Activated CD8-positive, alpha-beta memory T cell treated with anti-CD3 and anti-CD28 coated beads, Interleukin-2, amount 50 U/mL, for 48 hours (primary cell): Measurements from ENCODE around the gene CD46.

Source experiments
- DNase-seq: peaks from one replicate; pipeline ENCODE4 v3.0.0-alpha.2; 2020

The CD46 gene

DNA sequence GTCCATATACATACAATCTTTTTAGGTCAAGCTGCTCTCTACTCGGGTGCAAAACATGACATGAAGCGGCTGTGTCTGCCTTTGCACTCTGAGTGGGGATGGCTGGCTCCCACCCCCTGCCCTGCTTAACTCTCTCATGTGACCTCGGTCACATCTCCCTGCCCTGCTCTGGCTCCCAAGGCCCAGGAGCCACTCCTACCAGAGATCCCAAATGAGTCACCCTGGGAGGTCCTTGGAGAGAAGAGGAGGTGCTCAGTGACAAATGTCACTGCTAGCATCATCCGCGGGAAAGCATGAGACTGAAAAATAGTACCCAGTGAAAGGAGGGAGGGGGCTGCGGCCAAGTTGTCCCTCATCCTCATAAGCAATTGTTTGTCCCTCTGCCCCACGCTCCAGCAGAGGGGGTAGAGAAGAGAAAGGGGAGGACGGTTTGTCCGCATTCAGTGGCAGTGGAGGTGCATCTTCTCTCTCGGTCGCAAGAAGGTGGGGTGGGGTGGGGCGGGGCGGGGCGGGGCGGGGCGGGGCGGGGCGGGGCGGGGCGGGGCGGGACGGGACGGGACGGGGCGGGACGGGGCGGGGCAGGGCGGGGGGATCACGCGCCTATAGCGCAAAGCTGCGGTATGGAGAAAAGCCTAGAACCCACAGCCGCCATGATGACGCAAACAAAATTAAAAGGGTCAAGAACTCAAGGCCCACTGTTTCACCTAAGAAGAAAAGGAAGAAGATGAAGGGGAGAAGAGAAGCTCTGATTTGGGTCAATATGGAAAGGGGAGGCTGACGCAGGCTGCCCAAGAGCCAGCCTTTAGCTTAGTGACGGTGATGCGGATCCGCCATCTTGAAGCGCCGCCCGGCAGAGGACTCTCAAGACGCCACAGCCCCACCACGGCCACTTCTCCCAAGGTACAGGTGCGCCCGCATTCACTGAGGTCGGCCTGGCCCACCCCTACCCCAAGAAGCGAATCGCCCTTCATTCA is 66.2 kb downstream of the CD46 start:
- DNase-seq = peak; percentile 47

DNA sequence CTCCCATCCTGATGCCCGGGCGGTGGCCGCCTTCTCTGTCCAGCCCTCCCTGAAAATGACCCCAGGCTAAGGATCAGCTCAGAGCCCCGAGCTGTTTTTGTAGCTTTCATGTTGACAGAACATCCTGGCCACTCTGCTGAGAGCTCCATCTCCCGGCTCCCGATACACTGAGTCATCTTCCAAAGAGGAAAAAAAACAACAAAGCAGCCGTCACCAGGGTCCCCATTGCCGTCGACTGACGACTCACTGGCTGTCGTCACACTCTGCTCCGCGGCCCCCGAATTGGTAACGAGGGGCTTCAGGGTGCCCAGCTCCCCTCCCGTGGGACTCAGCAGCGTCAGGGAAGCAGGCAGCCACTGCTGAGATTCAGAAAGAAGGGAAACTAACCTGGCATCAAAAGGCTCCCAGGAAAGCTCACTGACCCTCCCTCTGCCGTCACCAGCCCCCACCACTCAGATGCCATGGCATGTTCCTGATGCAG is 67.2 kb downstream of the CD46 start:
- DNase-seq = no peak

DNA sequence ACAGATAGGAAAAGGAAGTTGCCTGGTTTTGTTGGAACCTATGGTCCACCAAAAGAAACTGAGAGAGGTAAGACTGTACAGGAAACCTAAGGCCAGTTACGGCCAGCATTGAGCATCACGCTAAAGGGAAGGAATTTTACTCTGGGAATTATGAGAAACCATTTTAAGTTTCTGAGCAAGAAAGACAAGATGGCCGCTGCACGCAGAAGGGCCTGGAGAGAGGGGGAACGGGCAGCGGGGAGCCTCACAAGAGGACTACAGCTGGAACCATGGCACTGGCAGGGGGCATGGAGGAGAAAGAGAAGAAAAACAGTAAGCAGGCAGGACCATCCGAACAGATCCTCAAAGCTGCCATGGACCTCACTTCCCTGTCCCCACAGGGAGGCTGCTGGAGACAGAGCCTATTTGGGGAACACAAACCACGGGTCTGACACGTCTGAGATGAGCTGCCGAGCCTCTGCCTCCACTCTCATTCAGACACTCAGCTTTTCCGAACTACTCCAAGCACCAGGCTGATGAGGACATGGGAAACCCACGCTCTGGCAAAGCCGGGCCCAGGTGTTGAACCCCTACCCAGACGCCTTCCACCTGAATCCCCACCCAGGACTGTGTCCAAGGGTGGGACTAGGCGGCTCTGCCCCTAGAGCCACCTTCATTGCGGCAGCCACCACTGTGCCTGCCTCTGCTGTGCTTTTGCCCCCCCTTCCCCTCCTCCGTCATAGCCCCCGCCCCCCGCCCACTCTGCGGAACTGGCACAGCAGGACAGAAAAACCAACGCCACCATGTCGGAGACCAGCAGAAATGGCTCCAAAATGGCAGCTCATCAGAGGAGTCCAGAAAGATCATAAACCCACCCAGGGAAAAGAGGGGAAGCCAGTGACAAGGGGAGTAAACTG is 69.0 kb downstream of the CD46 start:
- DNase-seq = no peak

DNA sequence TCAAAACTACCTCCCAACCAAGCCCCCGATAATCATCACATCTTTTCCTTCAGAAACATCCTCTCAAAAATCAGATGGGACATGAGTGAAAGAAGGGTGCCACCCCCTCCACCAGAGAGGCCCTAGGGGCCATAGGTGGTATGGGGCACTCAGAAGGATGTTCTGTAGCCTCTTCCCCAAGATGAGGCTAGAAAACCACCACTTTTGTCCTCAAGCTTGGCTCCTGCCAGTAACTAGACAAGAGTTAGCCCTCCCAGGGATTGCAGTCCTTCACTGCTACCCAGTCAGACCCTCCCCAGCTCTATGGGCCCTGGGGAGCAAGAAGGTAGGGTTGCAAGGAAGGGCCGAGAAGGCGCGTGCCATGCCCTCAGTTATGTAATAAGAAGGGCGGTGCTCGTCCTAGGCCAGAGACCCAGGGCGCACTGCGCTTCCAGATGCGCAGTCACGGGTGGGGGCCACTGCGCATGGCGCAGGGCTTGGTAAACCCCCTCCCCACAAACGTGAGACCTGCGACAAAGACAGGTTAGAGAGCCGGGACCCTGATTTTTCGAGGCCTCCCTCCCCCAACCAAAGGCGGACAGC is 69.7 kb downstream of the CD46 start:
- no peak for DNase-seq

DNA sequence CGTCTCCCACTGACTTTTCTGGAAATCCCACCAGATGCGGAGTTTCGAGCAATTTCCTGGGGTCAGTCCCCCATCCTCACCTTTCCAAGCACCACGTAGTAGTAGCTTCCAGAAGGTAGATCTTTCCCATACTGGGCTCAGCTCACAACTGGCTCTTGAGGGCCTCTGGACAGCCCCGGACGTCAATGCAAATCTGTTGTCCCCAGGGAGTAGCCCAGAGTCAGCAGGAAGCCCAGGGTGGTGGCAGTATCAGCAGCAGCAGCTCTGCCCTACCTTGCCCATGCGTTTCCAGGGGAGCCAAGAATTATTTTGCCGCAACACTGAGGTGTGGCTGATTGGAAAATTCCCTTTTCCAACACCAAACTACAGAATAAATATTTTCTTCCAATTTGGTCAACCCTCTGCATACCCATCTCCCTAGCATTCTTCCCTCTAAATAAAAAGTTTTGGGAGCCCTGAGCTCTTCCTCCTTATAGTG is 70.3 kb downstream of the CD46 start:
- no peak for DNase-seq

DNA sequence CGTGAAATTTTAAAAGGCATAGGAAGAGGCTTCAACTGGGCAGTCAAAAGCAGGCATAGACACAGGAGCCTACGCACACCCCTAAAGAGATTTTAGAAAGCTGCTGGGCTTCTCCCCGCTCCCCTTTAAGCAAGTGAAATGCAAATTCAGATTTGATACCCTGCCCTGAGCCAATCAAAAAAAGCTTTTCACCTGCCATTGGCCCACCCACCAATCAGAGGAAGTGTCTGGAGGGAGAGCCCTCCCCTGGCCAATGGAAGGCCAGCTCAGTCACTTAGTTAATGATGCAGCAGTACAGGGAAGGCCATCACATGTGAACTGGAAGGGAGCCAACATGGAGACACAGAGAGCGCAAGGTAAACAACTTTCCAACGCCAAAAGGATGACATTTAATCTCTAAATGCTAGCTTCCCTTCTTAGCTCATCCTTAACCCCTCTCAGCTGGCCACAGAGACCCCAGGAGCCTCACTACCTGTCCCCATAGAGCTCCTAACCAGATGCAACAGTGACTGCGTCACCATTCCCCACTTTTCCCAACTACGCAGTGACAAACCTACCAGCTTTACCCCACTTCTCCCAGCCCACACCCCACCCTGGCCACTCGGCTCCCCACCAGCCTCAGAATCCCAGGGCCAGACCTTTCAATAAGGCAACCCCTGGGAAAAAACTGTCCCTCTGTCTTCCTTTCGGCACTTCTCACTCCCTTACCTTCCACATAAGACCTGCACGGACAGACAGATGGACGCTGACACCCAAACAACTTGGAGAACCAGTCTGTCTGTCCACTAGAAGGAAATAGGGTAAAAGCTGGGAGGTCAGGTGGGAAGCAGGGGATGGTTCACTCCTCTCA is 71.0 kb downstream of the CD46 start:
- DNase-seq = peak; percentile 70

DNA sequence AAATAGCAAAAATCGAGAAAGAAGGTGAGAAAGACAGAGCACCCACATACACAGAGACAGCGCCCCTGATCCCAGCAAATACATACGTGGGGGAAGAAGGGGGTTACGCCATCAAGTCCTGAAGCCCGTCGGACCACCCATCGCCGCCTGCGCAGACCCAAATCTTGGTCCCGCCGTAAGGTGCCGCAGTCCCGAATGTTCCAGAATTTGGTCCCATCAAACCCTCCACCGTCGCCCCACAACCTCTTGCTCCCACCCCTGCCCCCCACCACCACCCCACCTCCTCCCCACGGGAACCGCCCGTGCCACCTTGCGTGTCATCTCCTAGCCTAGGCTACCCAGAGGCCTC is 71.7 kb downstream of the CD46 start:
- no peak for DNase-seq

DNA sequence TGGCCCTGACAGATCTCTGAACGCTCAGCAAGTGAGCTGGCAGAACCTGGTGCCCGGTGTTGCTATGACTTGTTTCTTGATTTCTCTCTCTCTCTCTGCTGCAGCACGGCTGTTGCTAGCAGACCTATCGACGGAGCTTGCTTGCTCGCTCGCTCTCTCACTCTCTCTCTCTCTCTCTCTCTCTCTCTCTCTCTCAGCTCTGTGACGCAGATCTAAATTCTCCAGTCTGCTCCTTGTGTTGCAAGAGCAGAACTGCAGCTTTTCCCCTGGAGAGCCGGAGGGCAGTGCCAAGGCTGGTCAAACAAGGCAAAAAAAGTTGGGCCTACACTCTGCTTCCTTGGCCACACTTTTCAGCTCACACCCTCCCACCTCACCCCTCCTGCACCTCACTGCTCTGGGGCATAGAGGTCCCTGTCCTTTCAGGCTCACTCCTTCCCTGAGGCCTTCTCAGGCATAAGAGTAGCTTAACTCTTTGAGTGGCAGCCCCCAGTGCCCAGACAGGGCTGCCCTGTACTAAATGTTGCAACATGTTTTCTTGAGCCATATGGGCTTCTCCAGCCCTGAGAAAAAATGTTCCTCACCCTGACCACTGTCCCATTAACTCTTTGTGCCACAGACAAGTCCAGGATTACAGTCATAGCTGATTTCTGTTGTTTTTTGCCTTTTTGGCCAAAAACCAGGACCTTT is 72.2 kb downstream of the CD46 start:
- DNase-seq = peak; percentile 79

DNA sequence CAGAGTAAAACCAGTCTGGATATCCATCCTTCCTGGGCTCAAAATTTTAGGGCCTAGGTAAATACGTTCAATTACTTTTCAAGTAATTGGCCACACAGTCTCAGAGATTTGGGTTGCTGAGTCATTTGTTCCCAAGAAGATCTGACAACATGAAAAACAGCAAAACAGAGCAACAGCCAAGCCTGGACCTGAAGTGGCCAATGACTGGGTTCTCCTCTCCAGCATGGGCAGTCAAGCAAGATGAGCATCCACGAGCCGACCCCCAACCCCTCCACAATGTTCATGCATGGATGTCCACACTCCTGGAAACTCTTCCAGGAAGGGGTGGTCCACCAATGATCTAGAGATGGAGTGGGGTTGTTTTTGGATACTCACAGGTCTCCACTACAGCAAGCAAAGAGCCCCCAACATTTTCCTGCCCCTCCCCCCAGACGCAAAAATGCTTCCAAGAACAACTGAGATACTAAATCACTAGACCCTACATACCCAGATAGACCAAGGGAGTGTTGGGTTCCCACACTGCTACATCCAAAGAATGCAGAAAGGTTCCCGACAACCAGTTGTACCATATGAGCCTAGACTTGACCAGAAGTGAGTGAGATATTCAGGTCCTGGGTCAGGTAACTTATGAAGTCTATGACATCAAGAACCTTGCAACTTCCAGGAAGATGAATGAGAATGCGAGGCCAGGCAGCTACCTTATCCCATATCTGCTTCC is 73.0 kb downstream of the CD46 start:
- no peak for DNase-seq

DNA sequence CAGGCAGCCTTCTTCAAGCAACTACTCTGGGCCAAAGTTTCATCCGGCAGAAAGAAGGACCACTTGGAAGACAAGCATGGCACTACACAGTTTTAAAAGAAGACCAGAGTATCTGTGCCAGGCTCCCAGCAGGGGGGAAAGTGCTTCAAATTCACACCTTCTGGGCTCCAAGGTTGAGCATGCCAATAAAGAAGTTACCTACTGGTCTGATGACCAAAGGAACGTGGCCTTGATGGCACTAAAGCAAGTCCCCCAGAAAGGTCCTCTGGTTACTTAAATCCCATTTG is 73.5 kb downstream of the CD46 start:
- DNase-seq = no peak

DNA sequence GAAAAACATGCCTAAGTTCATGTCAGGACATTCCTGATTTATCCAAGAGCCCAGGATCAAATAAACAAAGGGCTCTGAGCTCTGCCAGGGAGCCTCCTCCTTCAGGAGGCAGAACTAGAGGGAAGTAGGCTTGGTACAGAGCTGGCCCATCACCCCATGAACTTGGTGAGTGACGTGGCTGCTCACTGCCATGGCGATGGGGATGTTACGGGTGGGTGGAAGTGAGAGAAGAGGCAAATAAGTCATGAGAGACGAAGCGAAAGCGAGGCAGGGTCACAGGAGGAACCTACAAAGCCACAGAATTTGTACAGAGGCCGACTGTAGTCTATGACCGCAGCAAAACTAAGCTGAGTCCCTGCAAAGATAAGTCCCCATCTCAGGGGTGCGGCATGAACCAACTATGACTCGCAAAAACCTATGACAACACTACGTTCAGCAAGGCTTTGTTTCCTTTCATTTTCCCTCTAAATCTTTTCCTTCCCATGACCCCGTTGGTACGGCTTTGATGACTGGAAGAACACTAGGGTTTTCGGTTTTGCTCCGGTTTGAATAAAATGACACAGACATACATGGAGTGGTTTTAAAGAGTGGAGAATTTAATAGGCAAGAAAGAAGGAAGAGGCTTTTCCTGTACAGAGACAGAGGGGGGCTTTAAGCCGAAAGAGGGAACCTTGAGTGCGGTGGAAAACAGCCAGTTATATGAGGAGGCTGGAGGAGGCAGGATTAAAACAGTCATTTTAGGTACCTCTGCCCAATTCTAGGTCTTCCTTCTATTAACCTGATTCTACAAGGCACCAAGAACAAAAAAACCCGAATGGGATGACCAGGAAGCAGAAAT is 74.1 kb downstream of the CD46 start:
- peak; percentile 86 for DNase-seq

DNA sequence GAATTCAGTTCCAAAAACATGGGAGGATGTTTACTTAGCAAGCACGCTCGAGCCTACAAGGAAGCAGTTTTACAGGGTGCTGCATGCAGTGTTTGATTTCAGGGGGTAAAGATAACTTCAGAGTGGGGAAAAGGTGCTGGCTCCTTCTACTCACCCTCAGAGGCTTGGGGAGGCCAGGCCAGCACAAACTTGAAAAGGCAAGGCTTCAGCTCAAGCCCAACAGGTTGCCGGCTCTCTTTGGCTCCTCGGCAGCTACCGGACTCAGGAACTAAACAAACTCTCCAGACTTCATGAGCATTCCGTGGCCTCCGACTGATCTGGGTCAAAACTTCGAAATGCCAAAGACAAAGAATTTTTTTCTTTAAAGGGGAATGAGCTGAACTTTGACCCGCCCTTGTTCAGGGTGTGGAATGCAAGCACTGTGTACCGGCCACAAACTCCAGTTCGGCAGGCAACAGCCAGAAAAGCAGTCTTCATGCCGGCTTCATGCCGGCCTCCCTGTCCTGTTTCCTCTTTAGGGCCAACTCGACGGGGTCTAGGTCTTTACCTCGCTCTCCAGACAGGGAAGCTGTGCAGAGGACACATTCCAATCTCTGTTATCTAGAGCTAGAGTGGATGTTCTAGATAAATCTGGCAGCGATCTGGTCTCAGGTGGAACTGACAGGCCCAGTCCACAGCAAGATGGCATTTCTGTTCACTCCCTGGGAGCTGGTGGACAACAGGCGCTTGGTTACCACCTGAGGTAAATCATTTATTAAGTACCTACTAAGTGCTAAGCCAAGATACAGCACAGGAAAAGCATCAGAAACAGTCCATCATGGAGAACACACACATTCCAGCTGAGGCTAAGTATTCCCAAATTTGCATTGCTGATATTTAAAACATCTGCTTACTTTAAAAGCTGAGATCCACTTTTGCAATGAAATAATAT is 75.0 kb downstream of the CD46 start:
- DNase-seq = no peak

DNA sequence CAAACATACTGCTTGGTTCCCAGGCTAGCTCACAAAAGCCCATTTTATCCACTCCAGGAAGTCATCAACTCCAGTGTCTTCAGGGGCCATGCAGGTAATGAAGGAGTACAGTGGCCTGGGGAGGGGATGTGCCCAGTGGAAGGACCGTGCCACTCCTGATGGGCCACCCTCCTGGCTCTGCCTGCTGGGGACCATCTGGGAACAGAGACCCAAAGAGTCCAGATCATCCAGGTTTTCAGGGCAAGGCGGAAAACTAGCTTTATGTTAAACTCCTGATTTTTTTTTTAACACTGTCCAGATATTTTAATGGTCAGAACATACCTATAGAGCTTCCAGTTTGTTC is 75.6 kb downstream of the CD46 start:
- DNase-seq = no peak

DNA sequence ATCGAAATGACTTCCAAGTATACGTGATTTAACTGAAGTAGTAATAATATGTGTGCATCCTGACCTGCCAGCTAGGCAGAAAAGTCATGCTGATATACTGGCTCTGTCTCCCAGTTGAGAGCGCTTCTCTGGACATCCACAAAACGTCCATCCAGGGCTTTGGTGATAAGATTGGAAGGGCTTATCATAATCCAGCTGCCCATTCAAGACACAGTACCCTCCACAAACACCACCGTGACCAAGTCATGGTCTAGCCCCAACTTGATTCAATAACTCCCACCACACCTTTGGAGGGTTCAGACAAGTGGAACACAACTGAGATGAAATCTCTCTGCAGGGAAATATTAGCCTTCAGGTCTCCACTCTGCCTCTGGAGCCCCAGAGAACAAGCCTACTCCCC is 76.2 kb downstream of the CD46 start:
- DNase-seq = no peak

DNA sequence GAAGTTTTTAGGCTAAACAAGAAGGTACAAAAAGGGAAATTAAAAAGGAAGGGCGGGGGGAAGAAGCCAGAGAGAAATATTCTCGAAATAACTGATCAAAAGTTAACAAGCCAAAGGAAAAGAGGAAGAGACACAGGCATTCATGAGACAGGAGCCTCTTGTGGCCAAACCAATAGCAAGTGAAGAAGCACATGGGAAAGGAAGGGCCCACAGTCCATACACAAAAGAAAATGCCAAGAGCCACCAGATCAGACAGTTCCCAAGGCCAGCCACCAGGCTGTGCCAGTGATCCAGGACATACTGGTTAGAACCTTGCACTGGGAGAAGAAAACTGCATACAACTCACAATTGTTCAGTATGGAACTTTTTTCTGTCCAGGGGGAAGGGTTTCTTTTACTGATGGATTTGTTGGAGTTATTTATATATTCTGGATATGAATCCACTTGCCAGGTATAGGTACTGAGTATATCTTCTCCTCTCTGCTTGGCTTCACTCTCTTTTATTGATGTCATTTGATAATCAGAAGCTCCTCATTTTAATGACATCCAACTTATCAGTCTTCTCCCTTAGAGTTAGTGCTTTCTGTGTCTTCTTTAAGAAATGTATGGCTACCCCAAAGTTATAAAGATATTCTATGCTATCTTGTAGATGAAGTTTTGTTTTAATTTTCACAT is 76.8 kb downstream of the CD46 start:
- no peak for DNase-seq

DNA sequence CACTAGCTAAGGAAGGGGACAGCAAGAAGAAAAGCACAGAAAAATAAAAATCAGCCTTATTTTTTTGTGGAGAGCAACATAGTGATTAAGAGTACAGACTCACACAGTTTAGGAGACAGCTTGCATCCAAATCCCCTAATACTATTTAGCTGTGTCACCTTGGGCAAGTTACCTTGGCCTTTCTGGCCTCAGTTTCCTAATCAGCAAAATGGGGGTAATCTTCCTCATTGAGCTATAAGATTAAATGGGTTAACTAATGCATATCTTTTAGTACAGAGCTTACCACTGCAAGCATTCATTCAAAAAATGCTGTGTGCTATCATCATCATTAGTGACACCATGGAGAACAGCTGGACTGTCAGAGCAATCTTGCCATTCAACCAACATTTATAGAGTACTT is 77.7 kb downstream of the CD46 start:
- DNase-seq = no peak

DNA sequence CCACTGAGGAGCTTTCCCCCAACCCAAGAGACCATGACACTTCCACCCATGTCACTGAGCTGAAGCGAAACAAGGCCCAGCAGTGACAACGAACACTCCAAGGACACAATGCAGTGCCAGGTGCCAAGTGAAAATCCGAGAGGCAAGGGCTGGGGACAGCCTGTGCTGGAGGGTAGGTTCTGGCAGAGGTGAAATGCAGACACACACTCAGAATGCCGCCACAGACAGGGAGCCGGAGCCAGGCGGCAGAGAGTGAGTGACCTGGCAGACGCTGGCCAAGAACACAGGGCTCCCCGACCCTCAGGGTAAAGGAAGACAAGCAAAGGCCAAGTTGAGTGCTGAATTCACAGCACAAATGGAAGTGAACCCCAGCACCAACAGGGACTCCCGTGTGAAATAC is 78.9 kb downstream of the CD46 start:
- DNase-seq = no peak

DNA sequence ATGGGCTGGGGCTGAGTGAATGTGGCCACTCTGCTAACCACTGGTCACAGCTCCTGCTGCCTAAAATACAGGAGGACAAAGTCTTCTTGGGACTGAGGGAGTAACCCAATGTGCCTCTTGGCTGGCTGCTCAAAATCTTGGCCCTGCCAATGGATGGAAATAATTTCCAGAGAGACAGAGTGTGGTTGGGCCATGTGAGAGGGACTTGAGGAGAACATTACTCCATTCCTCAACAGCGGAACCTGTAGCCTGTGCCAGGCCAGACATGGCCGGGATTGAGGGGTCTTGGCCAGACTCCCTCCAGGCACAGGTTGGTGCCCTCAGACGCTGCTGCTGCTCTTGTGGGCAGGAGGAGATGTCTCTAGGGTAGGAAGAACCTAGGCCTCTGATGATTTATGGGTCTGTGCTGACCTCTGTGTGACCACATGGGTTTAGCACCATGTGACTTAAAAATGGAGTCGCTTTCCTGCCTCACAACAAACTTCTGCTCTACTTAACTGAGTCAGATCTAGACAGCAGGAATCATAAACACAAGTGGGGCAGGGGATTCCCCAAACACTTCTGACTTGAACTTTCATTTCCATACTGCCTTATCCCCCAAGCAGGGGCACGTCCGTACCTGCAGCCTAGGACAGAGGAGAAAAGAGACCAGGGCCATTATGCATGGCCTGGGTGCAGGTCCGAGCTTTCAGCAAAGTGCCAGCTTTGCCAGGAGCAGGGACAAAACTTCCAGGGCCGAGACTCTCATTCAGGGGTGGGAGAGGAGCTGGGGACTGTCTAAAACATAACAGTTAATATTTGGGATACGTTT is 79.9 kb downstream of the CD46 start:
- DNase-seq = peak; percentile 67
